Keratinocyte (primary cell): ENCODE measurements around the gene TLR8. TPM values are rescaled to one million over a fixed set of nuclear protein-coding genes. Genes with fewer than 3 reads are reported as not detected.

Experiments used
- DNase-seq: peaks from one replicate; pipeline ENCODE4 v3.0.0-alpha.2; 2011; ENCODE audit warnings: low read depth, missing footprints, low spot score
- FAIRE-seq: peaks from 2 replicates; lab custom pipeline; 2011; peaks lifted over from hg19 to GRCh38; lab: Jason Lieb, UNC
- H2AFZ ChIP-seq: 2 replicates; pipeline ENCODE4 v1.6.0; 2012; ENCODE audit warnings: low read length, control low read depth, inconsistent platforms; ENCODE audit not compliant: control insufficient read depth
- H3K27ac ChIP-seq: 2 replicates; pipeline ENCODE4 v1.5.1; 2011; ENCODE audit warnings: low read length; ENCODE audit not compliant: control insufficient read depth, insufficient read depth
- H3K27me3 ChIP-seq: 3 replicates; pipeline ENCODE4 v1.6.0; 2011; ENCODE audit warnings: low read length; ENCODE audit not compliant: control insufficient read depth, insufficient read depth; ENCODE audit errors: extremely low read depth
- H3K36me3 ChIP-seq, 2 experiments: 2 replicates in 1 of 2; 3 replicates in 1 of 2; pipeline ENCODE4 v1.5.1; 2011; ENCODE audit warnings: low read length in 2 of 2, mild to moderate bottlenecking in 1 of 2; ENCODE audit not compliant: control insufficient read depth in 2 of 2, insufficient read depth in 2 of 2; ENCODE audit errors: extremely low read depth in 1 of 2
- H3K4me1 ChIP-seq: 3 replicates; pipeline ENCODE4 v1.5.1; 2011; ENCODE audit warnings: low read length; ENCODE audit not compliant: control insufficient read depth, insufficient read depth; ENCODE audit errors: extremely low read depth
- H3K4me2 ChIP-seq: 3 replicates; pipeline ENCODE4 v1.6.0; 2011; ENCODE audit warnings: low read depth, low read length; ENCODE audit not compliant: control insufficient read depth, insufficient read depth; ENCODE audit errors: extremely low read depth
- H3K4me3 ChIP-seq, 3 experiments: fragments of 200-600 bp in 1 of 3; sonication (generic) in 1 of 3; 2 replicates in 2 of 3; 3 replicates in 1 of 3; pipeline ENCODE4 v1.5.1; 2011 to 2016; ENCODE audit warnings: low read length in 3 of 3, mild to moderate bottlenecking in 3 of 3, control low read depth in 2 of 3, inconsistent platforms in 1 of 3, low read depth in 1 of 3, mixed read lengths in 1 of 3, mixed run types in 1 of 3, moderate library complexity in 1 of 3; ENCODE audit not compliant: control insufficient read depth in 2 of 3, insufficient read depth in 2 of 3; ENCODE audit errors: extremely low read depth in 1 of 3
- H3K79me2 ChIP-seq: 2 replicates; pipeline ENCODE4 v1.6.0; 2012; ENCODE audit warnings: low read length; ENCODE audit not compliant: control insufficient read depth, insufficient read depth
- H3K9ac ChIP-seq: 3 replicates; pipeline ENCODE4 v1.6.0; 2011; ENCODE audit warnings: low read length; ENCODE audit not compliant: control insufficient read depth, insufficient read depth; ENCODE audit errors: extremely low read depth
- H3K9me1 ChIP-seq: 3 replicates; pipeline ENCODE4 v1.6.0; 2011; ENCODE audit warnings: low read length; ENCODE audit not compliant: control insufficient read depth, insufficient read depth; ENCODE audit errors: extremely low read depth
- H3K9me3 ChIP-seq: 2 replicates; pipeline ENCODE4 v1.5.1; 2012; ENCODE audit warnings: low read depth, low read length; ENCODE audit not compliant: control insufficient read depth
- H4K20me1 ChIP-seq: 3 replicates; pipeline ENCODE4 v1.6.0; 2011; ENCODE audit warnings: low read length; ENCODE audit not compliant: control insufficient read depth, insufficient read depth; ENCODE audit errors: extremely low read depth
- CTCF ChIP-seq, 3 experiments: IDR thresholded peaks in 1 of 3; conservative IDR thresholded peaks in 1 of 3; optimal IDR thresholded peaks in 1 of 3; 2 replicates in 2 of 3; 3 replicates in 1 of 3; pipeline versions ENCODE3 to v1.5.1; 2011; ENCODE audit warnings: low read length in 3 of 3, mild to moderate bottlenecking in 3 of 3, moderate library complexity in 2 of 3, control low read depth in 1 of 3, inconsistent platforms in 1 of 3; ENCODE audit not compliant: insufficient read depth in 2 of 3; ENCODE audit errors: extremely low read depth in 1 of 3
- EZH2 ChIP-seq: IDR thresholded peaks from one replicate; pipeline ENCODE4 v1.6.1; 2012; ENCODE audit warnings: inconsistent platforms, mild to moderate bottlenecking, low read length, moderate library complexity
- dilution Hi-C: fragments of 300-500 bp; cut with MboI; formaldehyde crosslinking; loops from one replicate; pipeline ENCODE4 v1.7.0; 2020; ENCODE audit warnings: low sequenced_read_pairs; ENCODE audit not compliant: extremely low pct_ligation_motif_present
- polyA plus RNA-seq, 5 experiments: library from polyadenylated mRNA; depleted of rRNA in 3 of 5; stranded (reverse) in 3 of 5; stranded (forward) in 1 of 5; unstranded in 1 of 5; fragments of >200 nt; gene quantifications; 1 replicate in 1 of 5; 2 replicates in 3 of 5; 3 replicates in 1 of 5; pipeline versions ENCODE4 v1.2.1 to v1.2.3, GENCODE V29; 2011 to 2012; ENCODE audit warnings: missing spikeins in 2 of 5, low read depth in 1 of 5, low replicate concordance in 1 of 5

Gene TLR8
- polyA plus RNA-seq, 1 donor (not counting 4 experiments of a cell fraction or from before 2014, with no cell fraction given): not detected

GRCh38 chrX:12887141-12887540, 19.3 kb upstream of the TLR8 start:
- Histone ChIP-seq H4K20me1 (no peaks in the 10 kb centered on the region), H3K9me1 (no peaks in the 10 kb centered on the region), H3K79me2 (no peaks in the 10 kb centered on the region), H3K27me3 (no peaks in the 10 kb centered on the region), H3K9me3 (no peaks in the 10 kb centered on the region), H2AFZ (no peak overlapping the region), H3K27ac (no peak overlapping the region), H3K4me2 (no peak overlapping the region), H3K4me3 (no peak overlapping the region), H3K9ac (no peak overlapping the region), H3K4me1 (no peaks in the 10 kb centered on the region), H3K36me3 (no peaks in the 10 kb centered on the region)
- TF ChIP-seq CTCF (optimal IDR thresholded peaks at IDR 0.05 in 1 of 3, IDR thresholded peaks at IDR 0.05 in 1 of 3, conservative IDR thresholded peaks at IDR 0.05 in 1 of 3; ENCODE audit: extremely low read depth in 1 of 3, insufficient read depth in 2 of 3, low read length in 3 of 3) (no peak), EZH2 (no peak)
- FAIRE-seq (no peak), DNase-seq (no peak)
- dilution Hi-C loops: no loop called here

GRCh38 chrX:12887767-12888166, 18.7 kb upstream of the TLR8 start:
- Histone ChIP-seq H3K4me3 (no peak overlapping the region), H3K9ac (no peak overlapping the region), H3K27ac (no peak overlapping the region), H3K36me3 (no peaks in the 10 kb centered on the region), H3K4me2 (no peak overlapping the region), H3K9me1 (no peaks in the 10 kb centered on the region), H3K9me3 (no peaks in the 10 kb centered on the region), H3K27me3 (no peaks in the 10 kb centered on the region), H3K4me1 (no peaks in the 10 kb centered on the region), H2AFZ (no peak overlapping the region), H4K20me1 (no peaks in the 10 kb centered on the region), H3K79me2 (no peaks in the 10 kb centered on the region)
- dilution Hi-C loops: no loop called here
- no peak for DNase-seq
- TF ChIP-seq CTCF (optimal IDR thresholded peaks at IDR 0.05 in 1 of 3, IDR thresholded peaks at IDR 0.05 in 1 of 3, conservative IDR thresholded peaks at IDR 0.05 in 1 of 3; ENCODE audit: extremely low read depth in 1 of 3, insufficient read depth in 2 of 3, low read length in 3 of 3) (no peak), EZH2 (no peak)
- FAIRE-seq: no peak
